Endothelial cell of umbilical vein (primary cell): ENCODE results near the gene GAD2. TPM values are rescaled to one million over a fixed set of nuclear protein-coding genes. Genes with fewer than 3 reads are reported as not detected.

Experiments used
- BruUV-seq: library from RNA; stranded (reverse); fragments of 400-500 nt; replicated peaks from 2 replicates; lab custom pipeline; 2021; lab: Mats Ljungman, UMichigan
- CTCF ChIA-PET: fragments of 300-600, 350-600 bp; sonication (Branson Sonifier 250); formaldehyde crosslinking; loops from one replicate; lab custom pipeline; 2021; ENCODE audit warnings: antibody characterized with exemption, inconsistent platforms; lab: Charles Lee
- POLR2A ChIA-PET: fragments of 300-600, 350-600 bp; sonication (Branson Sonifier 250); formaldehyde crosslinking; loops from one replicate; lab custom pipeline; 2021; ENCODE audit warnings: antibody characterized with exemption, inconsistent platforms; lab: Charles Lee
- DNase-seq: peaks from one replicate; pipeline ENCODE4 v3.0.0-alpha.2; 2011; ENCODE audit warnings: low read depth, low spot score
- FAIRE-seq: peaks from 2 replicates; lab custom pipeline; 2011; peaks lifted over from hg19 to GRCh38; lab: Jason Lieb, UNC
- H2AFZ ChIP-seq: 2 replicates; pipeline ENCODE4 v1.6.0; 2012; ENCODE audit warnings: low read depth, low read length, control low read depth, inconsistent platforms
- H3K27ac ChIP-seq: 2 replicates; pipeline ENCODE4 v1.5.1; 2011; ENCODE audit warnings: low read depth, mild to moderate bottlenecking, control low read depth, low read length, moderate library complexity; ENCODE audit not compliant: insufficient read depth
- H3K27me3 ChIP-seq, 2 experiments: 2 replicates each; pipeline versions ENCODE4 v1.6.0 to v1.6.1; 2011; ENCODE audit warnings: low read length in 2 of 2, mixed read lengths in 1 of 2; ENCODE audit not compliant: control insufficient read depth in 2 of 2, insufficient read depth in 2 of 2
- H3K36me3 ChIP-seq, 2 experiments: 2 replicates in 1 of 2; 3 replicates in 1 of 2; pipeline ENCODE4 v1.5.1; 2011; ENCODE audit warnings: low read length in 2 of 2, mild to moderate bottlenecking in 1 of 2, moderate library complexity in 1 of 2; ENCODE audit not compliant: control insufficient read depth in 2 of 2, insufficient read depth in 2 of 2; ENCODE audit errors: extremely low read depth in 1 of 2
- H3K4me1 ChIP-seq: 3 replicates; pipeline ENCODE4 v1.5.1; 2011; ENCODE audit warnings: mild to moderate bottlenecking, low read length; ENCODE audit not compliant: control insufficient read depth, insufficient read depth; ENCODE audit errors: extremely low read depth
- H3K4me2 ChIP-seq: 2 replicates; pipeline ENCODE4 v1.6.1; 2011; ENCODE audit warnings: low read length, control low read depth, mixed read lengths; ENCODE audit not compliant: insufficient read depth
- H3K4me3 ChIP-seq, 3 experiments: fragments of 200-600 bp in 1 of 3; sonication (generic), shearing (Covaris generic) in 1 of 3; replicated peaks in 1 of 3; 2 replicates each; pipeline ENCODE4 v1.5.1; 2011 to 2016; ENCODE audit warnings: control low read depth in 3 of 3, low read length in 3 of 3, mild to moderate bottlenecking in 2 of 3, inconsistent platforms in 1 of 3, low read depth in 1 of 3, moderate library complexity in 1 of 3; ENCODE audit not compliant: insufficient read depth in 1 of 3
- H3K79me2 ChIP-seq: 2 replicates; pipeline ENCODE4 v1.6.0; 2012; ENCODE audit warnings: low read length, inconsistent platforms; ENCODE audit not compliant: control insufficient read depth, insufficient read depth
- H3K9ac ChIP-seq: replicated peaks from 2 replicates; pipeline ENCODE3; 2011; ENCODE audit warnings: low read length, control low read depth; ENCODE audit not compliant: insufficient read depth; ENCODE audit errors: extremely low read depth
- H3K9me1 ChIP-seq: replicated peaks from 3 replicates; pipeline ENCODE4 v1.6.0; 2011; ENCODE audit warnings: mild to moderate bottlenecking, low read length; ENCODE audit not compliant: control insufficient read depth, insufficient read depth; ENCODE audit errors: extremely low read depth
- H3K9me3 ChIP-seq: replicated peaks from 2 replicates; pipeline ENCODE4 v1.5.1; 2012; ENCODE audit warnings: low read length, inconsistent platforms; ENCODE audit not compliant: control insufficient read depth, insufficient read depth
- H4K20me1 ChIP-seq: replicated peaks from 2 replicates; pipeline ENCODE3; 2011; ENCODE audit warnings: mild to moderate bottlenecking, low read length; ENCODE audit not compliant: control insufficient read depth, insufficient read depth; ENCODE audit errors: extremely low read depth
- CTCF ChIP-seq, 2 donors: IDR thresholded peaks; 1 replicate in 1 of 2; 2 replicates in 1 of 2; pipeline ENCODE4 v1.5.1; 2011; ENCODE audit warnings: low read length in 2 of 2, mild to moderate bottlenecking in 2 of 2, moderate library complexity in 2 of 2, control low read depth in 1 of 2, inconsistent platforms in 1 of 2, low read depth in 1 of 2; ENCODE audit not compliant: insufficient read depth in 1 of 2; ENCODE audit errors: extremely low read depth in 1 of 2
- EZH2 ChIP-seq: IDR thresholded peaks from 2 replicates; pipeline ENCODE4 v1.6.1; 2012; ENCODE audit warnings: borderline replicate concordance, low read depth, mild to moderate bottlenecking, moderate library complexity, low read length, inconsistent platforms; ENCODE audit not compliant: severe bottlenecking
- FOS ChIP-seq: IDR thresholded peaks from 2 replicates; pipeline ENCODE4 v1.6.1; 2011; ENCODE audit warnings: mild to moderate bottlenecking, low read length, moderate library complexity, borderline replicate concordance; ENCODE audit not compliant: insufficient read depth
- GATA2 ChIP-seq: IDR thresholded peaks from 2 replicates; pipeline ENCODE4 v1.7.0; 2011; ENCODE audit warnings: low read depth, mild to moderate bottlenecking, moderate library complexity, mixed read lengths, low read length; ENCODE audit not compliant: insufficient read length, insufficient read depth
- JUN ChIP-seq: IDR thresholded peaks from 2 replicates; pipeline ENCODE4 v1.6.1; 2011; ENCODE audit warnings: borderline replicate concordance, low read depth; ENCODE audit not compliant: insufficient read length, insufficient read depth
- MAX ChIP-seq: IDR thresholded peaks from 2 replicates; pipeline ENCODE4 v1.6.1; 2011; ENCODE audit not compliant: insufficient read depth, insufficient read length
- MYC ChIP-seq: IDR thresholded peaks from one replicate; pipeline ENCODE4 v1.6.1; 2011; ENCODE audit warnings: mild to moderate bottlenecking, low read depth, low read length
- POLR2A ChIP-seq: IDR thresholded peaks from 2 replicates; pipeline ENCODE4 v1.6.1; 2012; ENCODE audit warnings: low read depth, mild to moderate bottlenecking, control low read depth, low read length
- POLR2AphosphoS5 ChIP-seq: IDR thresholded peaks from 2 replicates; pipeline ENCODE4 v1.6.1; 2012; ENCODE audit warnings: low read depth, mild to moderate bottlenecking, control low read depth, low read length, moderate library complexity; ENCODE audit not compliant: insufficient read depth
- dilution Hi-C: fragments of 300-500 bp; cut with MboI; formaldehyde crosslinking; loops from one replicate; pipeline ENCODE4 v1.15.0; 2019; ENCODE audit warnings: low sequenced_read_pairs; ENCODE audit not compliant: extremely low pct_ligation_motif_present
- intact Hi-C: fragments of 100-400 bp; cut with micrococcal nuclease; formaldehyde crosslinking; loops from one replicate; pipeline ENCODE4 v1.10.0; 2022
- polyA plus RNA-seq, 4 experiments: library from polyadenylated mRNA; depleted of rRNA in 3 of 4; stranded (reverse) in 3 of 4; unstranded in 1 of 4; fragments of >200 nt; gene quantifications; 2 replicates each; pipeline versions ENCODE4 v1.2.1 to v1.2.3, GENCODE V29; 2011 to 2012; ENCODE audit warnings: missing spikeins in 1 of 4
- total RNA-seq: library from RNA; stranded (reverse); gene quantifications from 2 replicates; pipeline ENCODE4 v1.2.3, GENCODE V29; 2021

Gene GAD2
- total and polyA plus RNA-seq, 2 donors (not counting 3 experiments of a cell fraction or from before 2014, with no cell fraction given): not detected

- no peaks in the 10 kb centered on the region for H3K4me1 ChIP-seq
- H3K79me2 ChIP-seq: no peaks in the 10 kb centered on the region
- ChIA-PET POLR2A (no interaction called here), CTCF (no interaction called here)
- dilution Hi-C loops: no loop called here
- no TSS peak for BruUV-seq
- no peak for FAIRE-seq
- H3K27me3 ChIP-seq: no peaks in the 10 kb centered on the region
- intact Hi-C loops: no loop called here
- no peaks in the 10 kb centered on the region for H3K9me1 ChIP-seq
- H4K20me1 ChIP-seq: no peaks in the 10 kb centered on the region
- H3K4me2 ChIP-seq: no peak overlapping the region
- peaks cover 7% of the 10 kb centered on the region for H3K9me3 ChIP-seq
- no peak overlapping the region for H3K27ac ChIP-seq
- no peak for TF ChIP-seq GATA2
- no peak for TF ChIP-seq CTCF (IDR thresholded peaks at IDR 0.05; ENCODE audit: extremely low read depth in 1 of 2, insufficient read depth in 1 of 2, low read depth in 1 of 2, low read length in 2 of 2)
- TF ChIP-seq POLR2AphosphoS5: no peak
- no peak for TF ChIP-seq MYC
- TF ChIP-seq FOS: no peak
- TF ChIP-seq EZH2: no peak
- TF ChIP-seq MAX: no peak
- no peak for TF ChIP-seq JUN
- TF ChIP-seq POLR2A: no peak
- H3K4me3 ChIP-seq: no peak overlapping the region
- no peak overlapping the region for H3K9ac ChIP-seq
- H3K36me3 ChIP-seq: no peaks in the 10 kb centered on the region
- H2AFZ ChIP-seq: no peak overlapping the region
- no peak for DNase-seq
Observed at GRCh38 chr10:26296360-26296759, 79.8 kb downstream of the GAD2 start.
